ENCODE measurements around the gene ZNF583.

Gene ZNF583

DNA sequence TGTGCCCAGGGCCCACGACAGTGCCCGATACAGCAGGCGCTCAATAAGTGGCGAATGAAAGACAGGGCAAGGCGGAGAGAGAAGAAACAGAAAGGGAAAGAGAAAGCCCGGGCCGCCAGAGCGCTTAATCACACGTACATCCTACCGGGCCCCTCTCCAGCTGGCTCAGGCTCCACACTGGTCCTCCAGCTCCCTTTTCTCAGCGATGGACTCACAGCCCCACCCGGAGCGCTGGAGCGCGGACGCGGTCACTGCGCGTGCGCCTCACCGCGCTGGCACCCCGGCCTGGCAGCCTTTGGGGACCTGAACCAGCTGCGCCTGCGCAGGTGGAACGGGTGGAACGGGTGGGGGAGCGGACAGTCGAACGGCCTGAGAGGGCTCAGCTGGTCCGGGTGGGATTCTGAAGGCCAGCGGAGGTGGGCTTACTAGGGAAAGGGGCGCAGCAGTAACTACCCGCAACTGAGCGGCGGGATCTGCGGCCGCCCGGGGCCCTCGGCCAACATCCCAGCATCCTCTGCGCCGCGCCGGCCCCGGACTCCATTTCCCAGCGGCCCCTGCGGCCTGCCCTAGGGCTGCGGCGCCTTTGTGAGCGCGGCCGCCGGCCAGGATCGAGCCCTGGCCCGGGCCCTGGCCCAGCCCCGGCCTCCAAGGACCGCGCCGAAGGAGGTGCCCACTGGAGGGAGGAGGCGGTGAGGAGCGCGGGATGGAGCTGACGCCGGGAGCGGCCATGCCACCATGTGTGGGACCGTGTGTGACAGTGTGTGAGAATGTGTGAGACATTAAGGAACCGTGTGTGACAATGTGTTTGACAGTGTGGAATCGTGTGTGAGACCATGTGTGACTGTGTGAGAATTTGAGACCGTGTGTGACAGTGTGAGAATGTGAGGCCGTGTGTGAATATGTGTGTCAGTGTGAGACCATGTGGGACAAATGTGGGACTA lies at the start of gene ZNF583:
TSS of gene ZNF583 (plus strand) at position 569 of the 941 bp plus-strand sequence. CDS start 2,783 bp downstream, outside the sequence.
- peak; percentile 87 for DNase-seq (ENCODE audit: low read depth)

DNA sequence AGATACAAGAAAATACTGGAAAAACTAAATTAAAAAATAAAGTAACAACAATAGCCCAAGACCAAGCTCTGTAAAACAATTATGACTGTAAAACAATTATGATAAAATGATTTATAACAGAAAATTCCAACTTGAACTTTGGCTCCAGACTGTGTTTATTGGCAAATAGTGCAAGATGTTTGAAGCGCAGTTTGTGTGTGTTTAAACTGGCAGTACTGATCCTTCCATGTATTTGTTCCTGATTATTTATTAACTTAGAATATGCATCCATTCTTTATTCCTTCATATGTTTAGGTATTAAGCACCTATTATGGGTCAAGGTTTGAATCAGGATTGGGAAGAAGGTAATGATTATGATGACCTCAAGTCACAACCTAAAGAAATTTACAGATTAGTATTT lies 48.6 kb upstream of the ZNF583 start:
- no peak for DNase-seq (ENCODE audit: low read depth)

DNA sequence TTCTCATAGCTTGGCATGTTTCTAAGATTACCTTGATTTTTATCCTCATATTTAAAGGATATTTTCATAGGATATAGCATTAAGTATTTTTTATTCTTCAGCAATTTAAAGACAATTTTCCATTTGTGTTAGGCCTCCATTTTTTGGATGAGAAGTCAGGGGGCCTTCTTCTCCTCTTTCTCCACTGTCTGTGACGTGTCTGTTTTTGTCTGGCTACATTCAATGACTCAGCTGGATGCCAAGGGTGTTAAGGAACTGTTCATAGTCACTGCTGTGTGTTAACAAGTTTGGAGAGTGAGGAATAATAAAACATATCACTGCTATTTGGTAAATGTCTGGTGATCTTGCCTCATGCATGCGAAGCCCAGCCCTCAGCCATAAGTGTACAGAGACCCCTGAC lies 47.2 kb upstream of the ZNF583 start:
- DNase-seq (ENCODE audit: low read depth) = no peak

DNA sequence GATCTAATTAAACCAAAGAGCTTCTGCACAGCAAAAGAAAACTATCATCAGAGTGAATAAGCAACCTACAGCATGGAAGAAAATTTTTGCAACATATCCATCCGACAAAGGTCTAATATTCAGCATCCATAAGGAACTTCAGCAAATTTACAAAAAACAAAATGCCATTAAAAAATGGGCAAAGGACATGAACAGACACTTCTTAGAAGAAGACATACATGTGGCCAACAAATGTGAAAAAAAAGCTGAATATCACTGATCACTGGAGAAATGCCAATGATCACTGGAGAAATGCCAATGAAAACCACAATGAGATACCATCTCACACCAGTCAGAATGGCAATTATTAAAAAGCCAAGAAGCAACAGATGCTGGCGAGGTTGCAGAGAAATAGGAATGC lies 43.3 kb upstream of the ZNF583 start:
- no peak for DNase-seq (ENCODE audit: low read depth)

DNA sequence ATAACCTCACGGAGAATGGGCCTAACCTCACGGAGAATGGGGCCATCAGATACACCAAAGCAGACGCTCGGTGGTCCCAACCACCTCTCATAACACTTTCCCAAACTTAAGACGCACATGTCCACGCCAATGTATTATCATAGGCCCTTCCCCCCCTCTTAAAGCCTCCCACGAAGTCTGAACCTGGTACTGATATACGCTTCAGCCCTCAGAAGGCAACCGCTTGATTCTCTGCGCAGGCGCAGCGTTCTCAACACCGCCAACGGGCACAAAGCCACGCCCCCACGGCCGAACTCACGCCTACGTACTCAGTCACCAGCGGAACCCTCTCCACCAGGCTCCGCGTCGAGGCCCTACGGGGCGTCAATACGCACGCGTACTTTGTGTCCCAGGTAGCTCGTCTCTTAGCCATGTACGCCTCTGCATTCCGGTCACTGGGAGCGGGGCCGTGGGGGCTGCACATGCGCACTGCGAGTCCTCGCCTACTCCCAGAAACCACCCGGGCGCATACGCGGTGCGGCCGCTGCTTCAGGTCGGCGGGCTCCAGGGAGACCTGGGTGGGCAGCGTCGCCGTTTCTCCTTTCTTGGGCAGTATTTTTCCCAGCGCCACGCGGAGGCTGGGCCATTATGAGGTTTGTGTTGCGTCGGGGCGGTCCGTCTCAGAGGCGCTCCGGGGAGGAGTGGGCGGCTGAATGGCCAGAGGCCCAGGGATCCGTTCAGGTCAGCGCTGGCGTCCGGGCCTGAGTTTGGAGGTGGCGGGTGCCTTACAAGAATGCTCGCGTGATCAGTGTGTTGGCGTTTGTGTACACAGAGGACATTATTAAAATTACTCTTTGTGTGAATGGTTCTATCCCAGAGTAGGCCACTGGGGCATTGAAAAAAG lies 36.1 kb upstream of the ZNF583 start:
- DNase-seq (ENCODE audit: low read depth) = peak; percentile 56

DNA sequence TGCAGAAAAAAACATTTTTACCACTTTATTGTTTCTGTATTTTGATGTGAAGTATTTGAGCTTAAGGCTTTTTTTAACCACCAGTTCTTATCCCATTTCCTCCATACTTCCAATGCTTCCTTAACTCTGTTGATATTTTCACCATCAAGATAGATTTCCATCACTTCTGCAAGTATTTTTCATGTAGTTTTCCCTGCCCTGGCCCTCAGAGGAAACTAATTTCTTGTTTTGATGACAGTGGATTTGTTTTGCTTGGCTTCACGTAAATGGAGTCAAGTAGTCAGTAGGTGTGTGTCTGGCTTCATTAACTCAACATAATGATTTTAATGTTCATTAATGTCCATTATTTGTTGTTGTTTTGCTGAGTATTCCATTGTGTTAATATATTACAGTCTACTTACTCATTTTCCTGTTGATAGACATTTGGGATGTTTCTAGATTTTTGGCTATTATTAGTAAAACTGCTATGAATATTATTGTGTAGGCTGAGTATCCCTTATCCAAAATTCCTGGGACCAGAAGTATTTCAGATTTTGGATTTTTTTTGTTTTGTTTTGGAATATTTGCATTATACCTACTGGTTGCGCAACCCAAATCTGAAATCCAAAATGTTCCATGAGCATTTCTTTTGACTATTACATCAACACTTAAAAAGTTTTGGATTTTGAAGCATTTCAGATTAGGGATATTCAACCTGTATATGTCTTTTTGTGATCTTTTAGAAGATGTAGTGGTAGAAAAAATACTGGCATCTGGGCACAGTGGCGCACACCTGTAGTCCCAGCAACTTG lies 34.1 kb upstream of the ZNF583 start:
- DNase-seq (ENCODE audit: low read depth) = no peak

DNA sequence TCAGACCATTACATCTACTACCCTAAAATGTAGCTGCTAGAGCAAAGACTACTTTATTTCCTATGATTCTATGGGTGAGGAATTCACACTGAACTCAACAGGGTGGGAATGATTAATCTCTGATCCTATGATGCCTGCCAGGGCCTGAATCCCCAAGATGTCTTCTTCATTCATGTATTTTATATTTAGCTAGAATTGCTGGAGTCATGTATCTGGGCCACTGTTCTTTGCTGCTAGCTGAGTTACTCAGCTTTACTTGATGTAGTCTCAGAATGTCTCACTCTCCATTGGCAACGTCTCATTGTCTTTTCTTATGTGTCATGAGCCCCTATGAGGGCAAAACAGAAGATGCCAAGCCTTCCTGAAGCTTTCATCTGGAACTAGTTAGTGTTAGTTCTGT lies 31.9 kb upstream of the ZNF583 start:
- no peak for DNase-seq (ENCODE audit: low read depth)

DNA sequence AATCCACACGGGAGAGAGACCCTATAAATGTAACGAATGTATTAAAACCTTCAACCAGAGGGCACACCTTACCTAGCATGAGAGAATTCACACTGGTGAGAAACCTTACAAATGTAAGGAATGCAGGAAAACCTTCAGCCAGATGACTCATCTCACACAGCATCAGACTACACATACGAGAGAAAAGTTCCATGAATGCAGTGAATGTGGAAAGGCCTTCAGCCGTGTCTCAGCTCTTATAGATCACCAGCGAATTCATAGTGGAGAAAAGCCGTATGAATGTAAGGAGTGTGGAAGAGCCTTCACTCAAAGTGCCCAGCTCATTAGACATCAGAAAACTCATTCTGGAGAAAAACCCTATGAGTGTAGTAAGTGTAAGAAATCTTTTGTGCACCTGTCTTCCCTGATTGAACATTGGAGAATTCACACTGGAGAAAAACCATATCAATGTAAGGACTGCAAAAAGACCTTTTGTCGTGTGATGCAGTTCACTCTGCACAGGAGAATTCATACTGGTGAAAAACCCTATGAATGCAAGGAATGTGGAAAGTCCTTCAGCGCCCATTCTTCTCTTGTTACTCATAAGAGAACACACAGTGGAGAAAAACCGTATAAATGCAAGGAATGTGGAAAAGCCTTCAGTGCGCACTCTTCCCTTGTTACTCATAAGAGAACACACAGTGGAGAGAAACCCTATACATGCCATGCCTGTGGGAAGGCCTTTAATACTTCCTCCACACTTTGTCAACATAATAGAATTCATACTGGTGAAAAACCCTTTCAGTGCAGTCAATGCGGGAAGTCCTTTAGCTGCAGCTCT lies 26.8 kb upstream of the ZNF583 start:
- no peak for DNase-seq (ENCODE audit: low read depth)

DNA sequence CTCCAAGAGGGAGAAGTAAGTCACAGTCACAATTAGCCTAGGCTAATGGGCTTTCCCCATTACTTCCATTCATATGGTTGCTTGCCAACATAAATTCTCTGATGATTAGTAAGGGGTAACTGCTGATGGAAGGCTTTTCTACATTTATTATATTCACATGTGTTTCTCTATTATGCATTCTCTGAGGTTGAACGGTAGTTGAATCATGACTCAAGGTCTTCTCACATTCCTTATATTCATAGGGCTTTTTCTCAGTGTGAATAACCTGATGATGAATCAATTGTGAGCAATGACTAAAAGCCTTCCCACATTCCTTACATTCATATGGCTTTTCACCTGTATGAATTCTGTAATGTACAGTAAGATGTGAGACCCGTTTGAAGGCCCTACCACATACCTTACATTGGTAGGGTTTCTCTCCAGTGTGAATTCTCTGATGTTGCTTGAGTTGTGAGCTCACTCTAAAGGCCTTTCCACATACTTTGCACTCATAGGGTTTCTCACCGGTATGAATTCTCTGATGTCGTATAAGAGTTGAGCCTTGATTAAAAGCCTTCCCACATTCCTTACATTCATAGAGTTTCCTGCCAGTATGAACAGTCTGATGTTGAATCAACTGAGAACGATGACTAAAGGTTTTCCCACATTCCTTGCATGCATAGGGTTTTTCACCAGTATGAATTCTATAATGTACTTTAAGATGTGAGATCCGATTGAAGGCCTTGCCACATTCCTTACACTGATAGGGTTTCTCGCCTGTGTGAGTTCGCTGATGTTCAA lies 20.1 kb upstream of the ZNF583 start:
- DNase-seq (ENCODE audit: low read depth) = no peak

DNA sequence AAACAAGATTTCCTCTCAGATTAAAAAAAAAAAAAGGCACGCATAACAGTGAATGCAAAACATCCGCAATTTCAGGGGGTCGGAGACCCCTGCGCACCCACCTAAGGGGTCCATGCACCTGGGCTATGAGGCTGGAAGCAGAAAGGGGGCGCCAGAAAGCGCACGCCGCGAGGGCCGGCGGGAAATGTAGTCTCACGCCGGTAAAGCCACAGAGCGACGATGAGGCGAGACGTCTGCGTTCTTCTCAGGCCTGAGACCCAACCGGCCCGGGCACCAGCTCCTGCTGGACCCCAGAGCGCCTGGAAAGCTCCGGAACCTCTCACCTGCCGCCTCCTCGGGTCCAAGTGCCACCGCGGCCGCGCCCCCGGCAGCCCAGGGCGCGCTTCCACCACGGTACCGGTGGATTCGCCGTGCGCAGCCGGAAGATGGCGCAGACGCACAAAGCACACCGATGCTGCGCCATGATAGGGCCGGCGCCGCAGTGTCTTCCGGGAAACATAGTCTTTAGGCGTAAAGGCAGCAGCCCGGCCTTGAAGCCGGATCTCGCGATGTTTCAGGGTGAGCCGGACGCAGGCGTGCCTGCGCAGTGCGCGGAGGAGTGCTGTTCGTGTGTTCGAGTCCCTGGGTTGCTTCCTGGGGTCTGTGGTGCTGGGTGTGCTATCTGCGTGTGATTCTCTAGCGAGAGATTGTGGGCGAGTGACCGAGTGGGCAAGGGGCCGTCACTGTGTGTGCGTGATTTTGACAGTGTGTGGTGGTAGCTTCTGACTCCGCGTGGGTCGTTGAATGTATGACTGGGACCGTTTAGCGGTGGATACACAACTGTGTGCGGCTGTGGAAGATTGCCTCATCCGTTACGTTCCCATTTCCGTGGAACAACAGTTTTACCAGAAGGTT lies 10.8 kb upstream of the ZNF583 start, which contains the start of gene ZNF582:
TSS of gene ZNF582 (minus strand) at position 416 of the 894 bp plus-strand sequence. CDS start 1,782 bp downstream, outside the sequence.
- peak; percentile 84 for DNase-seq (ENCODE audit: low read depth)

DNA sequence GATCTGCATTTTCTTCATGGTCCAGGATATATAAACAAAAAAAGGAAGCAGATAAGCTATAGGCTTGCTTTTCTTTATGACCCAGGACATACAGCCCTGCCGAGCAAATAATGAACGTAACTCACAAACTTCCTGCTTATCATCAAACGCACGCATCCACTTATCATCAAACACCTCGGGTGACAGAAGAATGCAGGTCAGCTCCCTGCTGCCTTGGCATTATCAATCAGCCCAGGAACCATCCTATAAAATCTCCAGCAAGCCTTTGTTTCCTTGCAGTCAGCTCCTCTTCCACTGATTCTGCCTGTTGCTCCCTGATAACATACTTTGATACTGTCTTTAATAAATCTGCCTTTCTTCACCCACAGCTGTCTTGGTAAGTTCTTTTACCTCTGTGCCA lies 5.3 kb upstream of the ZNF583 start:
- no peak for DNase-seq (ENCODE audit: low read depth)

DNA sequence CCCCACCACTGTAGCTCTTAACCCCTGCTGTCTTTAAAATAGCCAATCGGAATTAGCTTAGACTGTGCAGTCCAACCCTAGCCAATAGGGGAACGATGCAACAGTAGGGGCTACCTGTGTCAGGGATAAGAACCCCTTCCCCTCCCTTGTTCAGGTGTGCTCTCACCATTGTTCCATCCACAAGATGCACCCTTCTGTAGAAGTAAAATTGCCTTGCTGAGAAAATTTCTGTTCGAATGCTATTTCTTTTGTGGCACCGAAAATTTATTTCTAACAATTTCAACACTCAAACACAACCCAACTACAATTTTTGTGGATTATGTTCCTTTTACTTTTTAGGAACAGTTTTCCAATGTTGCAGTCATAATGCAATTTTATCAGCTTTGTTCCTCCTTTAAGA lies 3.6 kb upstream of the ZNF583 start:
- DNase-seq (ENCODE audit: low read depth) = no peak

DNA sequence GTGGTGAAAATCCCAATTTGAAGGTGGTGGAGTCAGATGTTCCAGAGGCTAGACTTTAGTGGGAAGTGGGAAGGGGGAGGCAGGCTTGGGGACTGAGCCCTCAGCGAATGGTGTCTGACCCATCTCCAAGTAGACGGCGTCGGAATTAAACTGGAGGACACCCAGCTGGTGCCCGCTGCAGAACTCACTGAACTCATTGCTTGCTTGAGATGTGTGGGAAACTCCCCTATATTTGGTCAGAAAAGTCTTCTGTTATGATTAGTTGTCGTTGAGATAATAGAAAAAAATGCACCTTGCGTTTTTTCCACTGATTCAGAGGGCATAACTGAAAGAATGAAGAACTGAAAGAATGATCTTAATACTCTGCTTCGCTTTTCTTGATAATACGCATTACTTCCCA lies 871 bp upstream of the ZNF583 start:
- DNase-seq (ENCODE audit: low read depth) = no peak

DNA sequence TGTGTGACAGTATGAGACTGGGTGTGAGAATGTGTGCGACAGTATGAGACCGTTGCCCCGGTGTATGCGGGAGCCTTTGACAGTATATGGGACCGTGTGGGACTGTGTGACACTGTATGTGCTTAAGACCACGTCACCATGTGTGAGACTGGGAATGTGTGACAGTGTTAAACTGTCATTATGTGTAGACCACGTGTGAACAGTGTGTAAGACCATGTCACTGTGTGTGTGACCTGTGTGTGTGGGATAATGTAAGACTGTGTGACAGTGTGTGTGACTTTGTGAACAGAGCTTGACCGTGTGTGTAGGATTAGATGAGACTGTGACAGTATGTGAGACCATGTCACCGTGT lies 549 bp downstream of the ZNF583 start:
- no peak for DNase-seq (ENCODE audit: low read depth)

DNA sequence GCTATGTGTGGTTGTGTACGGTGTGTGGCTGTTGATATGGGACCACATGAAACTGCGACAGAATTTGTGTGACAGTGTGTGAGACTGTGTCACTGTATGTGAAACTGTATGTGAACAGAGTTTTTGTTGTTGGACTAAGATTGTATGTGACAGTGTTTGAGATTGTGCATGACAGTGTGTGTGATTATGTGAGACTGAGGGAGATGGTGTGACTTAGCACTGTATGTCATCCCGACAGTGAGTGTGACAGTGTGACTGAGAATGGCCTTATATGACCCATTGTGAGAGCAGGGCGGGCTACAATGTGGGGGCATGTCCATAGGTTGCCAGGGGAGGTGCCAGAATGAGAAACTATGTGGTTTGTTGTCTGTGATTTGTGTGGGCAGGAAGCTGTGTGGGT lies 930 bp downstream of the ZNF583 start:
- no peak for DNase-seq (ENCODE audit: low read depth)

DNA sequence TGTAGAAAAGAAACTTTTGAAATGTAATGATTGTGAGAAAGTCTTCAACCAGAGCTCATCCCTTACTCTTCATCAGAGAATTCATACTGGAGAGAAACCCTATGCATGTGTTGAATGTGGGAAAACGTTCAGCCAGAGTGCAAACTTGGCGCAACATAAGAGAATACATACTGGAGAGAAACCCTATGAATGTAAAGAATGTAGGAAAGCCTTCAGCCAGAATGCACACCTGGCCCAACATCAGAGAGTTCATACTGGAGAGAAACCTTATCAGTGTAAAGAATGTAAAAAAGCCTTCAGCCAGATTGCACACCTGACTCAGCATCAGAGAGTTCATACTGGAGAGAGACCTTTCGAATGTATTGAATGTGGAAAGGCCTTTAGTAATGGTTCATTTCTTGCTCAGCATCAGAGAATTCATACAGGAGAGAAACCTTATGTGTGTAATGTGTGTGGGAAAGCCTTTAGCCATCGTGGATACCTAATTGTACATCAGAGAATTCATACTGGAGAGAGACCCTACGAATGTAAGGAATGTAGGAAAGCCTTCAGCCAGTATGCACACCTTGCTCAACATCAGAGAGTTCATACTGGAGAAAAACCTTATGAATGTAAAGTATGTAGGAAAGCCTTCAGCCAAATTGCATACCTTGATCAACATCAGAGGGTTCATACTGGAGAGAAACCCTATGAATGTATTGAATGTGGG lies 19.3 kb downstream of the ZNF583 start:
- no peak for DNase-seq (ENCODE audit: low read depth)

DNA sequence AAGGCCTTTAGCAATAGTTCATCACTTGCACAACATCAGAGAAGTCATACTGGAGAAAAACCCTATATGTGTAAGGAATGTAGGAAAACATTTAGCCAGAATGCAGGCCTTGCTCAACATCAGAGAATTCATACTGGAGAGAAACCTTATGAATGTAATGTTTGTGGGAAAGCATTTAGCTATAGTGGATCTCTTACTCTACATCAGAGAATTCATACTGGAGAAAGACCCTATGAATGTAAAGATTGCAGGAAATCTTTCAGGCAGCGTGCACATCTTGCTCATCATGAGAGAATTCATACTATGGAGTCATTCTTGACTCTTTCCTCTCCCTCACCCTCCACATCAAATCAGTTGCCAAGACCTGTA lies 19.8 kb downstream of the ZNF583 start:
- no peak for DNase-seq (ENCODE audit: low read depth)

DNA sequence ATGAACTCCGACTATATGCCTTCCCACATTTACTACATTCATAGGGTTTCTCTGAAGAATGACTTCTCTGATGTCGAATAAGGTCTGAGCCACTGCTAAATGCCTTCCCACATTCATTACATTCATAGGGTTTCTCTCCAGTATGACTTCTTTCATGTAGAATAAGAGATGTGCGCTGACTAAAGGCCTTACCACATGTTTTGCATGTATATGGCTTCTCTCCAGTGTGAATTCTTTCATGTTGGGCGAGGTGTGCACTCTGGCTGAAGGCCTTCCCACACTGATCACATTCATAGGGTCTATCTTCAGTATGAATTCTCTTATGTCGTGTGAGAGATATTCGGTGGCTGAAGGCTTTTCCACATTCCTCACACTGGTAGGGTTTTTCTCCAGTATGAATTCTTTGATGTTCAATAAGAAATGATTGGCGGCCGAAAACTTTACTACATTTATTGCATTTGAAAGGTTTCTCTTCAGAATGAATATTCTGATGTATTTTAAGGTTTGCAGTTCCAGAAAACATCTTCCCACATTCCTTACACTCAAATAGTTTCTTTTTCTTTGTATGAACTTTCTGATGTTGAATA lies 37.2 kb downstream of the ZNF583 start:
- DNase-seq (ENCODE audit: low read depth) = no peak
